Endodermal cell (in vitro differentiated cells): ENCODE data around the gene HACL1. TPM values are rescaled to one million over a fixed set of nuclear protein-coding genes. Genes with fewer than 3 reads are reported as not detected.

Experiments
- DNase-seq: peaks from one replicate; pipeline ENCODE4 v3.0.0-alpha.2; 2017
- H3K27ac ChIP-seq: 2 replicates; pipeline ENCODE4 v1.5.1; 2013; ENCODE audit warnings: mild to moderate bottlenecking, low read depth, low read length, moderate library complexity
- H3K27me3 ChIP-seq: 2 replicates; pipeline ENCODE4 v1.6.1; 2013; ENCODE audit warnings: mild to moderate bottlenecking, low read length, moderate library complexity; ENCODE audit not compliant: insufficient read depth, control insufficient read depth, poor library complexity, severe bottlenecking
- H3K36me3 ChIP-seq: 2 replicates; pipeline ENCODE4 v1.7.0; 2013; ENCODE audit warnings: mild to moderate bottlenecking, low read length, moderate library complexity; ENCODE audit not compliant: control insufficient read depth, insufficient read depth
- H3K4me1 ChIP-seq: one replicate; pipeline ENCODE4 v1.7.0; 2013; ENCODE audit warnings: low read length; ENCODE audit not compliant: control insufficient read depth, insufficient read depth
- H3K4me3 ChIP-seq: 2 replicates; pipeline ENCODE4 v1.5.1; 2013; ENCODE audit warnings: mild to moderate bottlenecking, low read length, moderate library complexity
- H3K9ac ChIP-seq: 2 replicates; pipeline ENCODE4 v1.6.1; 2013; ENCODE audit warnings: mild to moderate bottlenecking, low read length, moderate library complexity; ENCODE audit not compliant: poor library complexity, severe bottlenecking; ENCODE audit errors: extremely low read depth
- H3K9me3 ChIP-seq: 2 replicates; pipeline ENCODE4 v1.6.1; 2013; ENCODE audit warnings: mild to moderate bottlenecking, low read length, moderate library complexity; ENCODE audit not compliant: control insufficient read depth
- H3K27ac Mint-ChIP-seq: 2 replicates; pipeline ENCODE4 v1.8.0; 2020; ENCODE audit warnings: mixed read lengths
- H3K27me3 Mint-ChIP-seq: 2 replicates; pipeline ENCODE4 v1.8.0; 2021; ENCODE audit warnings: mild to moderate bottlenecking, mixed read lengths; ENCODE audit not compliant: insufficient read depth
- H3K36me3 Mint-ChIP-seq: 2 replicates; pipeline ENCODE4 v1.8.0; 2020; ENCODE audit warnings: low read depth, mixed read lengths
- H3K4me1 Mint-ChIP-seq: 2 replicates; pipeline ENCODE4 v1.8.0; 2020; ENCODE audit warnings: mixed read lengths
- H3K4me3 Mint-ChIP-seq: 2 replicates; pipeline ENCODE4 v1.8.0; 2020; ENCODE audit warnings: mild to moderate bottlenecking, moderate library complexity, mixed read lengths
- H3K9me3 Mint-ChIP-seq: 2 replicates; pipeline ENCODE4 v1.8.0; 2020; ENCODE audit warnings: mild to moderate bottlenecking, mixed read lengths
- CTCF ChIP-seq: fragments of 200-600 bp; sonication (generic); conservative IDR thresholded peaks from 2 replicates; pipeline ENCODE4 v1.5.0; 2021; ENCODE audit warnings: antibody characterized with exemption, mild to moderate bottlenecking
- WGBS, 2 experiments: methylation state at CpG; one replicate each; pipeline versions ENCODE4 v1.1.5 to v1.1.7; 2013; ENCODE audit warnings: missing lambda C conversion rate in 2 of 2, mixed read lengths in 1 of 2; ENCODE audit not compliant: insufficient coverage in 1 of 2, insufficient read length in 1 of 2; 5-methylcytosine and 5-hydroxymethylcytosine counted together
- total RNA-seq, 2 donors: library from RNA; stranded (reverse); fragmentation: NEBNext Ultra II Directional in 1 of 2; extraction: Animal tissue kit (Norgen Biotek cat#: 25700) in 1 of 2; gene quantifications; 2 replicates in 1 of 2; 3 replicates in 1 of 2; pipeline ENCODE4 v1.2.1, GENCODE V29; 2021

HACL1 gene
- total RNA-seq, 2 donors from 2014 or later, result 39.4 to 41.8 TPM

- DNase-seq, result no peak
- Histone ChIP-seq H3K27ac (no peak overlapping the region), H3K9me3 (no peaks in the 10 kb centered on the region), H3K36me3 (no peaks in the 10 kb centered on the region), H3K4me3 (no peak overlapping the region), H3K27me3 (no peaks in the 10 kb centered on the region), H3K4me1 (no peaks in the 10 kb centered on the region), H3K9ac (no peak overlapping the region)
- no peaks in the 10 kb centered on the region for H3K36me3 Mint-ChIP-seq
- no peak for TF ChIP-seq CTCF
- WGBS, 2 experiments, result 93 to 100% methylated on average over 2 to 5 of the region's 5 CpGs
- peaks cover 3% of the 10 kb centered on the region for H3K27me3 Mint-ChIP-seq
- H3K9me3 Mint-ChIP-seq, result no peaks in the 10 kb centered on the region
- no peaks in the 10 kb centered on the region for H3K4me1 Mint-ChIP-seq
- no peak overlapping the region for H3K27ac Mint-ChIP-seq
- no peak overlapping the region for H3K4me3 Mint-ChIP-seq
Measured at GRCh38 chr3:15542614-15543013, 58.8 kb downstream of the HACL1 start.

- H3K27ac ChIP-seq, result no peak overlapping the region
- DNase-seq, result no peak
- H3K27me3 ChIP-seq, result no peaks in the 10 kb centered on the region
- H3K4me1 ChIP-seq, result no peaks in the 10 kb centered on the region
- WGBS, 2 experiments, result 90 to 91% methylated on average over 3 to 4 of the region's 4 CpGs
- Mint-ChIP-seq H3K36me3 (no peaks in the 10 kb centered on the region), H3K4me3 (no peak overlapping the region), H3K4me1 (no peaks in the 10 kb centered on the region), H3K27me3 (peaks cover 3% of the 10 kb centered on the region), H3K9me3 (no peaks in the 10 kb centered on the region), H3K27ac (no peak overlapping the region)
- H3K4me3 ChIP-seq, result no peak overlapping the region
- no peak for TF ChIP-seq CTCF
- no peaks in the 10 kb centered on the region for H3K9me3 ChIP-seq
- no peaks in the 10 kb centered on the region for H3K36me3 ChIP-seq
- H3K9ac ChIP-seq, result no peak overlapping the region
Measured at GRCh38 chr3:15541371-15541770, 60.0 kb downstream of the HACL1 start.

- H3K4me1 ChIP-seq, result no peaks in the 10 kb centered on the region
- WGBS, 2 experiments, result 96 to 100% methylated on average over 1 of the region's 1 CpG
- H3K27me3 ChIP-seq, result no peaks in the 10 kb centered on the region
- Mint-ChIP-seq H3K9me3 (no peaks in the 10 kb centered on the region), H3K36me3 (no peaks in the 10 kb centered on the region), H3K27ac (no peak overlapping the region), H3K27me3 (peaks cover 2% of the 10 kb centered on the region), H3K4me1 (no peaks in the 10 kb centered on the region), H3K4me3 (no peak overlapping the region)
- no peak for DNase-seq
- no peaks in the 10 kb centered on the region for H3K36me3 ChIP-seq
- TF ChIP-seq CTCF, result no peak
- no peak overlapping the region for H3K27ac ChIP-seq
- H3K9ac ChIP-seq, result no peak overlapping the region
- H3K9me3 ChIP-seq, result no peaks in the 10 kb centered on the region
- H3K4me3 ChIP-seq, result no peak overlapping the region
Measured at GRCh38 chr3:15539066-15539465, 62.3 kb downstream of the HACL1 start.
